Left forelimb (tissue), 1 donor: ENCODE measurements around the gene FHDC1.

Experiments
- DNase-seq: peaks from one replicate; pipeline ENCODE4 v3.0.0-alpha.2; 2018; ENCODE audit warnings: low spot score

The FHDC1 gene

GRCh38 chr4:153005899-153006381 lies 69.8 kb downstream of the FHDC1 start:
- no peak for DNase-seq

DNA sequence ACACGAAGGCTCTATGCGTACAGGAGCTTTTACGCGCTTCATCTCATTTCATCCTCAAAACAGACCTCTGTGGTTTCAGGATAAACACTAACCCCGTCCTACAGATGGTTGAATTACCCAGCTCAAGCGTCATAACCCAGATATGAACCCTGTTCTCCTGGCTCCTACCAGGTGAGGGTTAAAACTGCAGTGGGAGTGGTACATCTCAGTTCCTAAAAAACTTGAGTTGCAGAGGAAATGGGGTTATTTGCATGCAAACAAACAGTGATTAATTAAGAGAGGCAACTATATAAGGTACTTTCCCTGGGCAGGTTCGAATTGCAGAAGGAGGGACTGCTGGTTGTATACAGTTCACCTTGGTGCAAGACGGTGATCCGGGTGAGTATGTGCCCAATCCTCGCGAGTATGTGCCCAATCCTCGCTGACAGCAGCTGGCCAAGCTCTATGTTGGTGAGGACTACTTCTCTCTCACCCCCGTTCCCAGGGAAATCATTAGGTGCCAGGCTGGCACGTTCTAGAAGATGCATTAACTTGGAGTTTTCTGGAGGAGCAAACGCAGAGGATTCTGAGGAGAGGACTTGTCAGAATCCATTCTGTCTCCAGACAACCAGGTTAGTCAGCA lies 72.6 kb downstream of the FHDC1 start:
- DNase-seq, result no peak

GRCh38 chr4:153010146-153010545 lies 74.0 kb downstream of the FHDC1 start:
- no peak for DNase-seq

DNA sequence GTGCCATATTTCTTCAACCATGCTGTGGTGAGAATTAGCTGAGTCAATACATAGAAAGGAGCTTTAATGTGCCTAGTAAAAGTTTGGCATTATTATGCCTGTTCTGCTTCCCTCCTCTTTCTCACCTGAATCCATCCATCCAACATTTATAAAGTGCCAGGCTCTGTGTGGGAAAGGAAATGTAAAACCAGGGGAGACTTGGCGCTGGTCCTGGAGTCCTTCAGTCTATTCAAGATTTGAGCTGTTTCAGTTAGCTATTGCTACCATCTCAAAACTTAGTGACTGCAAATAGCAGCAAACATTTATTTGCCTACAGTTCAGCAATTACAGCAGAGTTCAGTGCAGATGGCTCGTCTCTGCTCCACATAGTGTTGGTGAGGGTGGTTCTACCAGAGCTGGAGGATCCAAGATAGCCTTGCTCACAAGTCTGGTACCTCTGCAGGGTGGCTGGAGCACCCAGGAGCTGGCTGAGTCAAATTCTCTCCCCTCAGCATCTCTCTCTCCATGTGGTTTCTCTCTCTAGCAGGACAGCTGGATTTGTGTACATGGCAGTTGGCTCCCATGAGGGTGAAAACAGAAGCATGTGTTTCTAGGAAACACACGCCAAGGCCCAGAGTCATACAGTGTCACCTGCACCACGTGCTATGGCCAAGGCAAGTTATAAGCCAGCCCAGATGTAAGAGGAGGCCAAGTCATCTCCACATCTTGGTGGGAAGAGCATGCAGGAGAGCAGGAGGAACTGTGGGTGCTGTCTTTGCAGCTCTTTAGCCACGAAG lies 77.3 kb downstream of the FHDC1 start:
- DNase-seq, result no peak

DNA sequence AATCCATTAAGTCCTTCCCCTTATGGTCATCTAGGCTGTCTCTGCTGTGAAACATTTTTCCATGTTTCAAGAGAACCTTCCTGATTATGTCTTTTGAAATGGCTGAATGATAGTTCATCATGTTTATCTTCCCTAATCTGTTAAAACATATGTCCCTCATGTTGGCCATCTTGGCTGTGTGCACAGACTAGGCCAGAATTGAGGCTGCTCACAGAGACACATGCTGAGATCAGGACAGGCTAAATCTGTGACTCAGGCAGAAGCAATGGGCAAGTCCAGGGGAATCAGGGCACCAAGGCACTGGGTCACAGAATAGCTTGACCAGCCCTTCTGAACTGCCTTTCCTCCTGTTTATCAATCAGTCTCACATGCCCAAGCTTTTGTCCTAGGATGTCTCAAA lies 78.3 kb downstream of the FHDC1 start:
- DNase-seq, result no peak

DNA sequence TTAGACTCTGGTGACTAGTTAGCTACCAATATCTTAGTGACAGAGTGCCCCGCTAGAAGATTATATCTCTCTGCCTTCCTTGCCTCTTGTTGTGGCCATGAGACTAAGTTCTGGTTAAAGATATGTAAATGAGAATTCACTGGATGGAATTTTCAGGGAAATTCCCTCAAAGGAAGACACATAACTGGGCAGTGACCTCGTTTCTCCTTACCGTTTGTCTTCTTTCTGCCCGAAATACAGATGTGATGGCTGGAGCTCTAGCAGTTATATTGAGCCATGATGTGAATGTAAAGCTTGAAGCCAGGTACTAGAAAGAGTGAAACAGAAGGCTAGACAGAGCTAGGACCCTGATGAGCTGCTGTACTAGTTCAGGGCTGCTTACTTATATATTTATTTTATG lies 80.5 kb downstream of the FHDC1 start:
- no peak for DNase-seq

DNA sequence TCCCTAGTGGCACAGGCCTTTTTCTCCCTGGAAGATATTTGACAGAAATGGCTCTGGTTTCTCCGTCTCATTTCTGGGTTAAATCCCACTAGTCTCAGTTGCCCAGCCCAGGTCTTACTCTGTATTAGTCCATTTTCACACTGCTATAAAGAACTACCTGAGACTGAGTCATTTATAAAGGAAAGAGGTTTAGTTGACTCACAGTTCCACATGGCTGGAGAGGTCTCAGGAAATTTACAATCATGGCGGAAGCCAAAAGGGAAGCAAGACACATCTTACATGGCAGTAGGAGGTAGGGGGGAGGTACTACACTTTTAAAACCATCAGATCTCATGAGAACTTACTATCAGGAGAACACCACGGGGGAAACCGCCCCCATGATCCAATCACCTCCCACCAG lies 81.9 kb downstream of the FHDC1 start:
- no peak for DNase-seq

- DNase-seq, result no peak
These were observed 82.6 kb downstream of the FHDC1 start for GRCh38 chr4:153018684-153019083.

- no peak for DNase-seq
These were observed 83.8 kb downstream of the FHDC1 start for GRCh38 chr4:153019906-153020305.

DNA sequence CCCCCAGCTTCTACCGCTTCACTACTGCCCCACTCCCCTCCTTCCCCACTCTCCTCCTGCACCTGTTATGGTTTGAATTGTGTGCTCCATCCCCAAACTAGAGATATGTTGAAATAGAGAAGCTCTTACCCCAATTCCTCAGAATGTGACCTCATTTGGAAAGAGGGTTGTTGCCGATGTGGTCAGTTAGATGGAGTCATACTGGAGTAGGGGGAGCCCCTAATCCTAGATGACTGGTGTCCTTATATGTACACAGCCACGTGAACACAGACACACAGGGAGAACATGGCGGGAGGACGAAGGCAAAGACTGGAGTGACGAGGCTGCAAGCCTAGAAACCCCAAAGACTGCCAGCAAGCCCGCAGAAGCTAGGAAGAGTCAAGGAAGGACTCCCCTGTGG lies 84.3 kb downstream of the FHDC1 start:
- DNase-seq, result no peak

- DNase-seq, result no peak
These were observed 85.2 kb downstream of the FHDC1 start for GRCh38 chr4:153021276-153021675.

GRCh38 chr4:153022241-153022715 lies 86.2 kb downstream of the FHDC1 start:
- no peak for DNase-seq

GRCh38 chr4:153023139-153023538 lies 87.0 kb downstream of the FHDC1 start:
- DNase-seq, result no peak

DNA sequence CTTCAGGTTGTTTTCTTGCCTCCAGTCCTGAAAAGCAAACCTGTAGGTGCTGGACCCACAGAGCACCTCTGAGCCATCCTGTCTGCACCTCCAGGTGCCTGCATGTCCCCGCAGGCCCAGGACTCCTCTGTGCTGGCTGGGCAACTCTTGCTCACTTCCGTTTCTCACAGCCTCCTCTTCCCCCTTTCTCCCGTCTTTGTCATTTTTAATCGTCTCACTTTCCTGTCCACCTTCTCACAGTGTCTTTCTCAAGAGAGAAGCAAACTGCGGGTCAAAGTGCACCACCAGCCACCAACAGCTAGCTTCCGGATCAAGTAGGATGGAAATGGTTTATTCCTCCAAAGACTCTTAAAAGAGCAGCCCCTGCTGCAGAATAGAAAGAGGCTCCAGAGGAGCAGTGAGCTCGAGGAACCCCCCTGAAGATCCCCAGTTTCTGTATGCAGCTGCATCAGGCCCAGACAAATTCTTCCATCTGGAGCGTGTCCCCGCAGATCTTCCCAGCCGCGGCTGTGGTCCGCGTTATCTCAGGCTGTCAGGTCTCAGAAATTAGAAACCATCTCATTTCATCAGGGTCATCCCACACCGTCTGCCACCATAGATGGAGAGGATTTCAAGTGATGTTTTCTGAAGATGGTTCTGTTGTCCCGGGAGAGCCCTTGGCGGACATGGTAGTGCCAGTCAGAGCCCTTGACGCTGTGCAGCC lies 87.7 kb downstream of the FHDC1 start:
- DNase-seq, result no peak

DNA sequence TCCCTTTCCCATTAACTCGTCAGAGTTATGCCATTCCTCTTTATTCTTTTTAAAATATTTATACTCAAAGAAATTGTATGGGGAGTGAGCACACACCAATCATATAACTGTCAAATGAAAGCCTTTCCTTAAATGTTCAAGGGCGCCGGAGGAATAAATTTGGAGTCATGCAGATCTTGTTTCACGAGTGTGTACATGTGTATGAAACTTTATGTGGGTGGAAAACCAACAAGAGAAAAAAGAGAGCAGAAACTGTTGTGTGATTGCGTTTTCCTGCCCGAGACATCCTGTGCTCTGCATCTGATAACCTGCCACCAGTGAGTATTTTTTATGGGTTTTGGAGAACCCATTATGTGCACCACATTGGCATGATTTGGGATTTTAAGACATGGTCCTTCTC lies 88.3 kb downstream of the FHDC1 start:
- DNase-seq, result no peak

DNA sequence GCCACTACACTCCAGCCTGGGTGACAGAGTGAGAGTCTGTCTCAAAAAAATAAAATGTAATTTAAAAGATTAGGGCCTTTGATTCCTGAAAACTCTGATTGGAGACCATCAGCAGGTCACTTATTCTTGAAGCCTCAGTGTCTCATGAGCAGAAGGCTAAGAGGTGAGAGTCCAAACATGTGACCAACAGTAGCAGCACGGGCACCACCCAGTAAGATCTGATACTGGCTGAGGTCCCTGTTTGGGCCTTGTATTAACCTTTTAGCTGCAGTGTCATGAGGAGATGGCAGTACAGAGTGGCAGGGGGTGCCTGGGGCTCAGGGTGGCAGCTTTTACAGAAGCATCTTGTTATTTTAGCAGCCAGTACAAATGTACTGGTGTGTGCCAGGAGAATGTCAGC lies 89.3 kb downstream of the FHDC1 start:
- DNase-seq, result no peak

DNA sequence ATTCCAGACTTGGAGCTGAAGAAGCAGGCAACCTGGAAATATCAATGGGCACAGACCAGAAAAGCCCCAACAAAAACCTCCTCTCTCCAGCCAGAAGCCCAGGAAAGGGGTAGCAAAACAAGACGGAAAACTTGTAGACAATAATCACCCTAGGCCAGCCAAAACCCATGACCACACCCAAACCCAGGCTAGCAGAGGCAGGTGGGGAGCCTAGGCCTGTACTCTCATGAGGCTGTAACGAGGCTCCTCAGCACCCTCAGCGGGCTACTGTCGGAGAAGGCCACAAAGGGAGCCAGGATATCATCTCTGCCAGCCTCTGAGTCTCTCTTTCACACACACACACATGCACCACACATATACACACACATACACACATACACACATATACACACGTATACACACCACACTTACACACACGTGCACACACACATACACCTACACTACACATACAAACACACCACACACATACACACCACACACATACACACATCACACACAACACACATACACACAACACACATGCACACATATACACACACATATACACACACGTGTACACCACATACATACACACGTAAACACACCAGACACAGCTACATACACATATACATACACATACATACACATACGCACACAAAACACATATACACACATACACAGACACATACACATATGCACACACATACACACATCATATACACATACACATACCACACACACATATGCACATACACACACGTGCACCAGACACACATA lies 90.6 kb downstream of the FHDC1 start:
- no peak for DNase-seq

DNA sequence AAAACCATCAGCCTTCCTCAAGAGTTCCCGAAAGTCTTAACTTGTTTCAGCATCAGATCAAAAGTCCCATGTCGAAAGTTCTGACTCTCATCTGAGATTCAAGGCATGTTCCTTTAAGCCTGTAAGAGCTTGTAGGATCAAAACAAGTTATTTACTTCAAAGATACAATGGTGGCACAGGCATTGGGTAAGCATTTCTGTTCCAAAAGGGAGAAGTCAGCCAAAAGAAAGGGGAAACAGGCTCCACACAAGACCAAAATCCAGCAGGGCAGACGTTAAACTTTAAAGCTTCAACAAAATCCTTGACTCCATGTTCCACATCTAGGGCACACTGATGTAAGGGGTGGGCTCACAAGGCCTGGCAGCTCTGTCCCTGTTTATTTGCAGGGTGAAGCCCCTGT lies 91.7 kb downstream of the FHDC1 start:
- DNase-seq, result no peak

GRCh38 chr4:153028535-153028934 lies 92.4 kb downstream of the FHDC1 start:
- DNase-seq, result no peak
